Measurements from ENCODE around the gene CRYGN. TPM values are rescaled to one million over a fixed set of nuclear protein-coding genes. Genes with fewer than 3 reads are reported as not detected.
A peak's percentile ranks its signal among the peaks of the same experiment; 100 is the strongest.

Gene CRYGN
- total RNA-seq, 1 donor from 2014 or later, result not detected

DNA sequence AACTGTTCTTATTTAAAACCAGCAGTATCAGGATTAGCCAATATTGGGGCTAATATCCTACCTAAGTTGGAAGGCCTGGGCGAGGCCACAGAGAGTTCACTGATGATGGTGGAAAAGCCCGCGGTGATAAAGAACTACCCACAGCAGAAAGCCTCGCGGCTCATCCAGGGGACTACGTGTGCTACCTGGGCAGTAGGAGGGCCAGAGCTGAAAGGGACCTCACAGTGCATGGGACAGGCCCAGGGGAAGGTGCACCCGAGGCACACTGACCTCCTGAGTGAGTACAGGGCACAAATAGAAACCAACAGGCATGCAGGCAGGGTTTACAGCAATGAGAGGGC lies 31.5 kb downstream of the CRYGN start:
- H3K27me3 ChIP-seq, result no peaks in the 10 kb centered on the region
- no peaks in the 10 kb centered on the region for H3K9me3 ChIP-seq
- intact Hi-C loops (cut with DNase I), result no loop called here
- peaks cover 32% of the 10 kb centered on the region for H3K4me1 ChIP-seq
- no peak for DNase-seq (ENCODE audit: extremely low spot score in 2 of 2)
- TF ChIP-seq POLR2AphosphoS5 (IDR thresholded peaks at IDR 0.05; ENCODE audit: insufficient read depth in 1 of 2, low read depth in 1 of 2), result peak in 1 of 2 donors; percentile 33
- TF ChIP-seq, protein P1, sequence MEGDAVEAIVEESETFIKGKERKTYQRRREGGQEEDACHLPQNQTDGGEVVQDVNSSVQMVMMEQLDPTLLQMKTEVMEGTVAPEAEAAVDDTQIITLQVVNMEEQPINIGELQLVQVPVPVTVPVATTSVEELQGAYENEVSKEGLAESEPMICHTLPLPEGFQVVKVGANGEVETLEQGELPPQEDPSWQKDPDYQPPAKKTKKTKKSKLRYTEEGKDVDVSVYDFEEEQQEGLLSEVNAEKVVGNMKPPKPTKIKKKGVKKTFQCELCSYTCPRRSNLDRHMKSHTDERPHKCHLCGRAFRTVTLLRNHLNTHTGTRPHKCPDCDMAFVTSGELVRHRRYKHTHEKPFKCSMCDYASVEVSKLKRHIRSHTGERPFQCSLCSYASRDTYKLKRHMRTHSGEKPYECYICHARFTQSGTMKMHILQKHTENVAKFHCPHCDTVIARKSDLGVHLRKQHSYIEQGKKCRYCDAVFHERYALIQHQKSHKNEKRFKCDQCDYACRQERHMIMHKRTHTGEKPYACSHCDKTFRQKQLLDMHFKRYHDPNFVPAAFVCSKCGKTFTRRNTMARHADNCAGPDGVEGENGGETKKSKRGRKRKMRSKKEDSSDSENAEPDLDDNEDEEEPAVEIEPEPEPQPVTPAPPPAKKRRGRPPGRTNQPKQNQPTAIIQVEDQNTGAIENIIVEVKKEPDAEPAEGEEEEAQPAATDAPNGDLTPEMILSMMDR (IDR thresholded peaks at IDR 0.05), result no peak
- no peak for TF ChIP-seq POLR2A (IDR thresholded peaks at IDR 0.05)
- H3K36me3 ChIP-seq, result no peaks in the 10 kb centered on the region
- H3K4me3 ChIP-seq, result peak overlapping the region; percentile 62 to 80
- peak overlapping the region; percentile 81 for H3K27ac ChIP-seq

DNA sequence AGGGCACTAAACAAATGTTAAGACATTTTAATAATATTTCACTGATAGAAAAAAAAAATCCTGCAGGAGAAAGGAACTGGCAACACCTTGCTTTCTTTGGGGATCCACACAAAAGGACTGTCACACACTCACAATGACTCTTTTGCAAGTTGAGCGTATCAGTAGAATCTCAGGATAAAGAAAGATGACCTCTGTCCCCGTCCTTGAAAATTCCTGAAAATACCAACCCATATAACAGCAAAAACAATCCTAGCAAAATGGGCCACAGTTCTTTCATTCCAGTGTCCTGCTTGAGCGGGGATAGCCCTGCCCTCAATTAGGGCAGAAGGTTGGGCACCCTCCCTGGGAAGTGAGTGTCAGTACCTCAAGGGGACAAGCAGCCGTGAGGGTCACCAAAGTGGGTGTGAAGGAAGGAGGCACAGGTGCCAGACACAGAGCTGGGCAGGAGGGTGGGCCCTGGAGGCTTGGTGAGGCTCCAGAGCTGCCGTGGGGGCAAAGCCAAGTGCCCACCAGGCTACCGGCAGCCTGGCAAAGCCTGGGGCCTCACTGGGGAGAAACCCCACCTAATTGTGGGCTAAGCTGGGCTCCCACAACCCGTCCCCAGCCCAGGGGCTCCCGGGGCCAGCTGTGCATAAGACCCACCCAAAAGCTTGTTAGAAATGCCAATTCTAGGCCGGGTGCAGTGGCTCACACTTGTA lies 32.9 kb downstream of the CRYGN start:
- H3K36me3 ChIP-seq, result no peaks in the 10 kb centered on the region
- no peak for DNase-seq (ENCODE audit: extremely low spot score in 2 of 2)
- H3K4me3 ChIP-seq, result no peak overlapping the region
- no peaks in the 10 kb centered on the region for H3K27me3 ChIP-seq
- H3K9me3 ChIP-seq, result no peaks in the 10 kb centered on the region
- H3K4me1 ChIP-seq, result peaks cover 36% of the 10 kb centered on the region
- no peak for TF ChIP-seq POLR2AphosphoS5 (IDR thresholded peaks at IDR 0.05; ENCODE audit: insufficient read depth in 1 of 2, low read depth in 1 of 2)
- TF ChIP-seq POLR2A (IDR thresholded peaks at IDR 0.05), result no peak
- TF ChIP-seq, protein P1 (IDR thresholded peaks at IDR 0.05), result no peak
- H3K27ac ChIP-seq, result no peak overlapping the region
- intact Hi-C loops (cut with DNase I), result no loop called here

DNA sequence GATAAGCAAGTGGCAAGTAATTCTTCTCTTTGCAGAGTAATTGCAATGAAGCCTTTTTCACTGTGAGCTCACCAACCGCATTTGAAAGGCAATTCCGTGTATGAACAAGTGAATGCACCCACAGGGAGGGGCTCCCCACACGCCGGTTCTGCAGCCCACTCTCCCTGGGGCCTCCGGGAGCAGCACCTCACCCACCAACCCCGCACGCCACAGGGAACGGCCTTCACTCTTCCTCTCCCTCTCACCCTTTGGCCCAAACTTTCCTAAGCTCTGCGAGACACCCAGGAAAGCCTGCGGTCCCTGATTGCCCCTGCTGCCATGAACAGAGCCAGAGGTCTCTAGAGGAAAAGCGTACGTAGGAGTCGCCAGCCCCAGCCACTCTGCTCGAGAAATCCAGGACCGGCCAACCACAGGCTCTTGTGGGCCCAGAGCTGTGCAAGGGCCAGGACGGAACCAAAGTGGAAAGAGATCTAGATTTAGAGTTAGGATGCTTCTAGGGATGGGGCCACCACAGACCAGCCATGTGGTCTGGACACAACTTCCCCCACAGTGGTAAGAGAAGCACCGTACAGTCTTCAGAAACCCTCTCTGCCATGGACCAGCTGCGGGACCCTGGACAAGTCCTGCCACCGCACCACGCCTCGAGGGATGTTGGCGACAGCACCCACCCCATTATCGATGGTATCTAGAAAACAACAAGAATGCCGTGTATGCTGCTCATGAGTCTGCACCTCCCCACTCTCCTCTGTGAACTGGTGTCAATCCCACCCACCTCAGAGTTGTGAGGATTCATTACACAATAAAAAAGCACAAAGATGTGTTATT lies 33.7 kb downstream of the CRYGN start:
- no peak overlapping the region for H3K27ac ChIP-seq
- H3K9me3 ChIP-seq, result no peaks in the 10 kb centered on the region
- TF ChIP-seq POLR2AphosphoS5 (IDR thresholded peaks at IDR 0.05; ENCODE audit: insufficient read depth in 1 of 2, low read depth in 1 of 2) (no peak), POLR2A (IDR thresholded peaks at IDR 0.05) (no peak)
- TF ChIP-seq, protein P1 (IDR thresholded peaks at IDR 0.05), result no peak
- intact Hi-C loops (cut with DNase I), result no loop called here
- no peaks in the 10 kb centered on the region for H3K27me3 ChIP-seq
- DNase-seq (ENCODE audit: extremely low spot score in 2 of 2), result no peak
- no peaks in the 10 kb centered on the region for H3K36me3 ChIP-seq
- peaks cover 36% of the 10 kb centered on the region for H3K4me1 ChIP-seq
- H3K4me3 ChIP-seq, result no peak overlapping the region

DNA sequence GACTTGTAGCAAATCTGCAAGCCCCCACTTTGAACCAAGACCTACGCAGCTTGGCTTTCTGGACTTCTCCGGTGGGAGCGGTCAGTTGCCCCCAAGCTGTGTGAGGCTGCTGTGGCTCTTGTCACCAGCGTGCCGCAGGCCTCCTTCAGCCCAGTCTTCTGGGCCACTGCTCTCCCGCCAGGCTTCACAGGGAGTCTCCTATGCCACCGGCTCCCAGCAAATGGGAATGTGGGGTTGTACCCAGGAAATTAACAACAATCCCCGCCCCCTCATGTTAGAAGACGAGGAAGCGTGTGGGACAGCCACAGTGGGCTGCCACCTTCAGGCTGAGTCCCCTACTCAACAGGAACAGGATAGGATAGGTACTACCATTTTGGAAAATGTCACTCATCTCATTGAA lies 34.4 kb downstream of the CRYGN start:
- Histone ChIP-seq H3K4me3 (no peak overlapping the region), H3K36me3 (no peaks in the 10 kb centered on the region), H3K27me3 (no peaks in the 10 kb centered on the region), H3K4me1 (peaks cover 33% of the 10 kb centered on the region), H3K9me3 (no peaks in the 10 kb centered on the region), H3K27ac (no peak overlapping the region)
- intact Hi-C loops (cut with DNase I), result no loop called here
- no peak for TF ChIP-seq POLR2AphosphoS5 (IDR thresholded peaks at IDR 0.05; ENCODE audit: insufficient read depth in 1 of 2, low read depth in 1 of 2)
- no peak for TF ChIP-seq POLR2A (IDR thresholded peaks at IDR 0.05)
- TF ChIP-seq, protein P1 (IDR thresholded peaks at IDR 0.05), result no peak
- no peak for DNase-seq (ENCODE audit: extremely low spot score in 2 of 2)

DNA sequence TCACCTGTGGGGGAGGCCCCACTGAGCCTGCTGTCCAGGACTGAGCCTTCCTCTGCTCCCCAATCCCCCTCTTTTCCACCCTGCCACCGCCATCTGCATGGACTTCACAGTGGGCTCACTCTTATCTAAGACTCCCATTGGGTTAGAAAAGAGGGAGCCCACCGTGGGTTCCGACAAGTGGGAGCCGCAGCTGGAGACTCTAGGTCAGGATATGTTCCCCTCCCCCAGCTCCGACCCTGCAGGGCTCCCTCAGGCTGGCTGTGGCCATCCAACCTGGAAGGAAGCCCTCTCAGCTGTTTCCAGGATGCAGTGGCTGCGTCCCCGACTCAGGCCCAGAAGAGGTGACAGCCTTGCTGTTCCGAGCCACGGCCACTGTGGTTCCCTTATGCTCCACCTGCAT lies 34.9 kb downstream of the CRYGN start:
- TF ChIP-seq, protein P1 (IDR thresholded peaks at IDR 0.05), result no peak
- no peak for TF ChIP-seq POLR2AphosphoS5 (IDR thresholded peaks at IDR 0.05; ENCODE audit: insufficient read depth in 1 of 2, low read depth in 1 of 2)
- no peak for TF ChIP-seq POLR2A (IDR thresholded peaks at IDR 0.05)
- peak overlapping the region; percentile 20 for H3K27ac ChIP-seq
- peaks cover 27% of the 10 kb centered on the region for H3K4me1 ChIP-seq
- no peaks in the 10 kb centered on the region for H3K36me3 ChIP-seq
- no peak overlapping the region for H3K4me3 ChIP-seq
- no peak for DNase-seq (ENCODE audit: extremely low spot score in 2 of 2)
- no peaks in the 10 kb centered on the region for H3K27me3 ChIP-seq
- intact Hi-C loops (cut with DNase I), result no loop called here
- no peaks in the 10 kb centered on the region for H3K9me3 ChIP-seq
